ENCODE data around the gene SNORC. TPM values are rescaled to one million over a fixed set of nuclear protein-coding genes. Genes with fewer than 3 reads are reported as not detected.

Gene SNORC
- total and polyA plus RNA-seq, 5 donors = 0.59 to 1.9 (median 1.1) TPM

Other genes starting within 250 kb of the SNORC start
- gene EFHD1, start 236.7 kb upstream of the SNORC start, total RNA-seq = 10 to 100 TPM in 2 of 4 donors, 1 to 10 TPM in 2; 6.4 to 14.4 (median 9.6) TPM
- 14.7 TPM for gene EFHD1, start 236.7 kb upstream of the SNORC start, polyA plus RNA-seq
- gene GIGYF2, start 172.9 kb upstream of the SNORC start, total RNA-seq = 10 to 100 TPM; 60.4 to 68.2 (median 63.8) TPM
- gene GIGYF2, start 172.9 kb upstream of the SNORC start, polyA plus RNA-seq = 21.6 TPM
- not detected for gene KCNJ13, start 93.7 kb upstream of the SNORC start, total RNA-seq
- gene KCNJ13, start 93.7 kb upstream of the SNORC start, polyA plus RNA-seq = not detected
- gene NGEF, start 143.0 kb downstream of the SNORC start, total RNA-seq = 1 to 10 TPM; 2.2 to 4.2 (median 3.3) TPM
- gene NGEF, start 143.0 kb downstream of the SNORC start, polyA plus RNA-seq = 1.5 TPM
- not detected for gene NEU2, start 162.4 kb downstream of the SNORC start, total RNA-seq
- not detected for gene NEU2, start 162.4 kb downstream of the SNORC start, polyA plus RNA-seq
- gene INPP5D, start 190.1 kb downstream of the SNORC start, total RNA-seq = 1 to 10 TPM; 5.0 to 7.8 (median 7.1) TPM
- gene INPP5D, start 190.1 kb downstream of the SNORC start, polyA plus RNA-seq = 3.6 TPM